ENCODE measurements around the gene C2orf42. TPM values are rescaled to one million over a fixed set of nuclear protein-coding genes. Genes with fewer than 3 reads are reported as not detected.
"Not testable (repeated sequence)": the region's sequence is repeated elsewhere in the genome, so short reads cannot be mapped to it uniquely, and the experiment has no call there.

The C2orf42 gene
- total RNA-seq, 1 donor from 2014 or later: 8.1 TPM

DNA sequence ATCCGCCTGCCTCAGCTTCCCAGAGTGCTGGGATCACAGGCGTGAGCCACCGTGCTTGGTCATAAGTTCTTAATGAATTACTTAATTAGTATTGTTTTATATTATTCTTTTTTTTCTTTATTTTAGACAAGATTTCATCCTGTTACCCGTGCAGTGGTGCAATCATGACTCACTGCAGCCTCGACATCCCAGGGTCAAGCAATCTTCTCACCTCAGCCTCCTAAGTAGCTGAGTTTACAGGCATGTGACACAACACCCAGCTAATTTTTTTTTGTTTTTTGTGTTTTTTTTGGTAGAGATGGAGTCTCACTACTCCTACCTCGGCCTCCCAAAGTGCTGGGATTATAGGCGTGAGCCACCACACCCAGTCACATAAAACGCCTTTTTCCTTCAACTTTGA, 17.3 kb downstream of the C2orf42 start:
- H3K4me3 ChIP-seq (ENCODE audit: low read depth, low read length): no peak overlapping the region
- TF ChIP-seq, protein P1, sequence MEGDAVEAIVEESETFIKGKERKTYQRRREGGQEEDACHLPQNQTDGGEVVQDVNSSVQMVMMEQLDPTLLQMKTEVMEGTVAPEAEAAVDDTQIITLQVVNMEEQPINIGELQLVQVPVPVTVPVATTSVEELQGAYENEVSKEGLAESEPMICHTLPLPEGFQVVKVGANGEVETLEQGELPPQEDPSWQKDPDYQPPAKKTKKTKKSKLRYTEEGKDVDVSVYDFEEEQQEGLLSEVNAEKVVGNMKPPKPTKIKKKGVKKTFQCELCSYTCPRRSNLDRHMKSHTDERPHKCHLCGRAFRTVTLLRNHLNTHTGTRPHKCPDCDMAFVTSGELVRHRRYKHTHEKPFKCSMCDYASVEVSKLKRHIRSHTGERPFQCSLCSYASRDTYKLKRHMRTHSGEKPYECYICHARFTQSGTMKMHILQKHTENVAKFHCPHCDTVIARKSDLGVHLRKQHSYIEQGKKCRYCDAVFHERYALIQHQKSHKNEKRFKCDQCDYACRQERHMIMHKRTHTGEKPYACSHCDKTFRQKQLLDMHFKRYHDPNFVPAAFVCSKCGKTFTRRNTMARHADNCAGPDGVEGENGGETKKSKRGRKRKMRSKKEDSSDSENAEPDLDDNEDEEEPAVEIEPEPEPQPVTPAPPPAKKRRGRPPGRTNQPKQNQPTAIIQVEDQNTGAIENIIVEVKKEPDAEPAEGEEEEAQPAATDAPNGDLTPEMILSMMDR (conservative IDR thresholded peaks at IDR 0.05; ENCODE audit: low read depth, low read length): no peak
- no peak for DNase-seq (ENCODE audit: low read depth)

GRCh38 chr2:70169654-70170245, 21.1 kb downstream of the C2orf42 start:
- not testable (repeated sequence) for DNase-seq (ENCODE audit: low read depth); H3K4me3 ChIP-seq (ENCODE audit: low read depth, low read length)

DNA sequence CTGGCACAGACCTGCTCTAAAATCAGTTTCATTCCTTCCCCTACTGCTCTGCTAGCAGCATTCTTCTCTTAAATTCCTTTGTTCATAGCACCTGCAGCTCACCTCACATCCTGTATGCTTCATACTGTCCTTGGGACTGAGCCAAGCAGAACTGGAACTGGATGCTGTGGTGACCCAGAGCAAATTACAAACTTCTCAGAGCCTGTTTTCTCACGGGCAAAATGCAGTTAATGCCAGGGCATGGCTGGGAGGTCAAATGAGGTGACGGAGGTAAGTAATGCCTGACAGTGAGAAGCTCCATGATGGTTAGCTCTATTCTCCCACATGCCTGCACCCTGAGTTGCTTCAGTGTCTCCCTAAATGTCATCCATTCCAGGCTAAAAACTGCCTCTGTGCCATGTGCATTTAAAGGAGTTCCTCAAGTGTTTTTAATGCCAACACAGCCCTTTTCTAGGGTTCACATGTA, 29.7 kb downstream of the C2orf42 start:
- no peak for DNase-seq (ENCODE audit: low read depth)
- TF ChIP-seq, protein P1 (conservative IDR thresholded peaks at IDR 0.05; ENCODE audit: low read depth, low read length): no peak
- no peak overlapping the region for H3K4me3 ChIP-seq (ENCODE audit: low read depth, low read length)

- H3K4me3 ChIP-seq (ENCODE audit: low read depth, low read length): no peak overlapping the region
- no peak for DNase-seq (ENCODE audit: low read depth)
- TF ChIP-seq, protein P1 (conservative IDR thresholded peaks at IDR 0.05; ENCODE audit: low read depth, low read length): no peak
Observed at GRCh38 chr2:70160545-70160944, 30.3 kb downstream of the C2orf42 start.

DNA sequence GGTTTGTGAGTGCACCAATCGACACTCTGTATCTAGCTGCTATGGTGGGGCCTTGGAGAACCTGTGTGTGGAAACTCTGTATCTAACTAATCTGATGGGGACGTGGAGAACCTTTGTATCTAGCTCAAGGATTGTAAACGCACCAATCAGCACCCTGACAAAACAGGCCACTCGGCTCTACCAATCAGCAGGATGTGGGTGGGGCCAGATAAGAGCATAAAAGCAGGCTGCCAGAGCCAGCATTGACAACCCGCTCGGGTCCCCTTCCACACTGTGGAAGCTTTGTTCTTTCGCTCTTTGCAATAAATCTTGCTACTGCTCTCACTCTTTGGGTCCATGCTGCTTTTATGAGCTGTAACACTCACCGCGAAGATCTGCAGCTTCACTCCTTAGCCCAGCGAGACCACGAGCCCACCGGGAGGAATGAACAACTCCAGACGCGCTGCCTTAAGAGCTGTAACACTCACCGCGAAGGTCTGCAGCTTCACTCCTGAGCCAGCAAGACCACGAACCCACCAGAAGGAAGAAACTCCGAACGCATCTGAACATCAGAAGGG, 41.6 kb downstream of the C2orf42 start:
- DNase-seq (ENCODE audit: low read depth); H3K4me3 ChIP-seq (ENCODE audit: low read depth, low read length): not testable (repeated sequence)

DNA sequence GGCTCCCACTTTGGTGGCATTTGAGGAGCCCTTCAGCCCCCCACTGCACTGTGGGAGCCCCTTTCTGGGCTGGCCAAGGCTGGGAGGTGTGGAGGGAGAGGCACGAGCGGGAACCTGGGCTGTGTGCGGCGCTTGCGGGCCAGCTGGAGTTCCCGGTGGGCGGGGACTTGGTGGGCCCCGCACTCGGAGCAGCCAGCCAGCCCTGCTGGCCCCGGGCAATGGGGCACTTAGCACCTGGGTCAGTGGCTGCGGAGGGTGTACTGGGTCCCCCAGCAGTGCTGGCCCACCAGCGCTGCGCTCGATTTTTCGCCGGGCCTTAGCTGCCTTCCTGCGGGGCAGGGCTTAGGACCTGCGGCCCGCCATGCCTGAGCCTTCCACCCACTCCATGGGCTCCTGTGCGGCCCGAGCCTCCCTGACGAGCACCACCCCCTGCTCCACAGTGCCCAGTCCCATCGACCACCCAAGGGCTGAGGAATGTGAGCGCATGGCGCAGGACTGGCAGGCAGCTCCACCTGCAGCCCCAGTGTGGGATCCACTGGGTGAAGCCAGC, 42.5 kb downstream of the C2orf42 start:
- DNase-seq (ENCODE audit: low read depth); H3K4me3 ChIP-seq (ENCODE audit: low read depth, low read length): not testable (repeated sequence)

DNA sequence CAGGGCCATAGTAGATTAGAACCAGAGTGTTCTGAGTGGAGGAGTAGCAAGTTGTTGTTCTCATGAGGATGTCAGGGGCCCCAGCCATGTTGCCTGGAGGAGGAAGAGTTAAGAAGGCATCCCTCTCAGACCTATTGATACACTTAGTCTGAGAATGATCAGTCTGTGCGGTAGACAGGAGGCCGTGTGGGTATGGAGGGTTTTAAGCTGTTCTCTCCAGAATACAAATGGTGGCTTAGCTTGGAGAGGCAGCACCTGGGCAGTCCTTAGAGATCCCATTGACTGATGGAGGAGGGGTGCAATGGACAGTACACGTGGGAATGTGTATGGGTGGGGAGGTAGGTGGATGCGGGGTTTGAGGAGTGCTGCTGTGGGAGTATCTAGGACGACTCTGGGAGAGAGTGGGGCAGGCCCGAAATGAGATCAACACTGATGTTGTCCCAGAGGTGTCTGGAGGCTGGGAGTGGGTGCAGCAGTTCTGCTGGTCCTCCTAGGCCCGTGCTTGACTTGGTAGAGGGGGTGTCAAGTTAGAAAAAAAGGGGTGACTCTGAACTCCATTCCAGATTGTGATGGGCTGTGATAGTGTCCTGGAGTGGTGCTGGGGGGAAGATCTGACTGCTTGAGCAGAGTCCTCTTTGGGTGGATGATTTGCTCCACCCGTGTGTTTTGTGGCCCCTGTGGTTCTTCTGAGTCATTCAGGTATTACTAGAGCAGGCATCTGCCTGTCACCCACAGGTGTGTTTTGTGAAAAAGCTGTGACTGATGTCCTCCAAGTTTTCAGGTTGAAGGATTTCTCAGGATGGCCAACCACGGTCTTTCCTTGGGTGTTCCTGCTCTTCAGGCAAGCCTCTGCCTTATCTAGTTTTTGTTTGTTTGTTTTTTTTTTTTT, 44.7 kb downstream of the C2orf42 start:
- TF ChIP-seq, protein P1 (conservative IDR thresholded peaks at IDR 0.05; ENCODE audit: low read depth, low read length): no peak
- DNase-seq (ENCODE audit: low read depth): no peak
- H3K4me3 ChIP-seq (ENCODE audit: low read depth, low read length): no peak overlapping the region

GRCh38 chr2:70145144-70145490, 45.7 kb downstream of the C2orf42 start:
- no peak overlapping the region for H3K4me3 ChIP-seq (ENCODE audit: low read depth, low read length)
- TF ChIP-seq, protein P1 (conservative IDR thresholded peaks at IDR 0.05; ENCODE audit: low read depth, low read length): no peak
- DNase-seq (ENCODE audit: low read depth): no peak

Data from epithelial cell of proximal tubule (primary cell).